ENCODE measurements around the gene GCK. TPM values are rescaled to one million over a fixed set of nuclear protein-coding genes. Genes with fewer than 3 reads are reported as not detected.

GCK gene
- polyA plus RNA-seq, 1 of the 3 experiments (the other 2 are of a cell fraction) = 1.6 TPM

- H3K4me2 ChIP-seq = no peak overlapping the region
- no peak for DNase-seq
- no peaks in the 10 kb centered on the region for H3K36me3 ChIP-seq (replicated peaks in 1 of 2; ENCODE audit: control insufficient read depth in 1 of 2, insufficient read depth in 2 of 2, low read length in 1 of 2)
- TF ChIP-seq EZH2phosphoT487 (IDR thresholded peaks at IDR 0.05; ENCODE audit: borderline replicate concordance, low read depth) (no peak), JUND (IDR thresholded peaks at IDR 0.05) (no peak), NFIC (IDR thresholded peaks at IDR 0.05; ENCODE audit: borderline replicate concordance) (no peak), ELF1 (IDR thresholded peaks at IDR 0.05) (no peak), REST (IDR thresholded peaks at IDR 0.05; ENCODE audit: low read depth, low read length) (no peak), SIN3A (IDR thresholded peaks at IDR 0.05; ENCODE audit: borderline replicate concordance, low read depth, low read length) (no peak)
- peaks cover 0 to 20% of the 10 kb centered on the region in 2 experiments; a peak in 1 of 4 replicates for H3K4me1 ChIP-seq (ENCODE audit: control insufficient read depth in 1 of 2, insufficient read depth in 2 of 2, low read depth in 1 of 2, low read length in 1 of 2)
- 87% methylated on average over 7 of the region's 7 CpGs for WGBS (ENCODE audit: low lambda C conversion rate)
- H3K9me3 ChIP-seq = no peaks in the 10 kb centered on the region
- POLR2A ChIA-PET = no interaction called here
- H3K27ac ChIP-seq (ENCODE audit: low read depth in 2 of 2, low read length in 1 of 2) = no peak overlapping the region
- no peak overlapping the region for H2AFZ ChIP-seq (ENCODE audit: low read depth)
- H3K79me2 ChIP-seq (ENCODE audit: insufficient read depth) = no peaks in the 10 kb centered on the region
- CTCF ChIA-PET = interaction anchor here (0.8 to 2.8 kb wide), 2 partner anchors 11 to 158 kb away, joined by 3 to 19 read pairs; no protein-coding TSS in a partner anchor
- H3K9ac ChIP-seq = no peak overlapping the region
- H3F3A ChIP-seq (replicated peaks; ENCODE audit: insufficient read depth) = no peaks in the 10 kb centered on the region
- no peaks in the 10 kb centered on the region for H4K20me1 ChIP-seq (ENCODE audit: insufficient read depth)
- no peaks in the 10 kb centered on the region for H3K9me2 ChIP-seq
- no peak overlapping the region for H3K4me3 ChIP-seq (ENCODE audit: low read depth in 2 of 2, low read length in 1 of 2)
- no peaks in the 10 kb centered on the region for H3K27me3 ChIP-seq (ENCODE audit: insufficient read depth)
Observed at GRCh38 chr7:44230286-44230685, 41.0 kb upstream of the GCK start.

GRCh38 chr7:44229546-44230105 lies 40.4 kb upstream of the GCK start:
- H3K9ac ChIP-seq = no peak overlapping the region
- ChIA-PET CTCF (interaction anchor here (1.7 to 2.8 kb wide), 3 partner anchors 11 to 17 kb away, joined by 3 to 19 read pairs (median 9); no protein-coding TSS in a partner anchor), POLR2A (no interaction called here)
- no peak overlapping the region for H3K4me2 ChIP-seq
- no peaks in the 10 kb centered on the region for H3K79me2 ChIP-seq (ENCODE audit: insufficient read depth)
- H2AFZ ChIP-seq (ENCODE audit: low read depth) = no peak overlapping the region
- no peaks in the 10 kb centered on the region for H4K20me1 ChIP-seq (ENCODE audit: insufficient read depth)
- no peaks in the 10 kb centered on the region for H3K9me3 ChIP-seq
- no peak for DNase-seq
- no peaks in the 10 kb centered on the region for H3K36me3 ChIP-seq (replicated peaks in 1 of 2; ENCODE audit: control insufficient read depth in 1 of 2, insufficient read depth in 2 of 2, low read length in 1 of 2)
- no peaks in the 10 kb centered on the region for H3K27me3 ChIP-seq (ENCODE audit: insufficient read depth)
- H3K9me2 ChIP-seq = no peaks in the 10 kb centered on the region
- TF ChIP-seq TCF12 (IDR thresholded peaks at IDR 0.05) = no peak
- TF ChIP-seq SIN3A (IDR thresholded peaks at IDR 0.05; ENCODE audit: borderline replicate concordance, low read depth, low read length) = no peak
- TF ChIP-seq USF1 (IDR thresholded peaks at IDR 0.05; ENCODE audit: borderline replicate concordance, low read depth) = no peak
- no peak for TF ChIP-seq CTCF (IDR thresholded peaks at IDR 0.05)
- no peak for TF ChIP-seq FOSL2 (IDR thresholded peaks at IDR 0.05; ENCODE audit: borderline replicate concordance, low read depth)
- H3F3A ChIP-seq (replicated peaks; ENCODE audit: insufficient read depth) = no peaks in the 10 kb centered on the region
- H3K4me1 ChIP-seq (ENCODE audit: control insufficient read depth in 1 of 2, insufficient read depth in 2 of 2, low read depth in 1 of 2, low read length in 1 of 2) = peaks cover 0 to 20% of the 10 kb centered on the region in 2 experiments; a peak in 1 of 4 replicates
- no peak overlapping the region for H3K4me3 ChIP-seq (ENCODE audit: low read depth in 2 of 2, low read length in 1 of 2)
- WGBS (ENCODE audit: low lambda C conversion rate) = 60% methylated on average over 6 of the region's 11 CpGs
- H3K27ac ChIP-seq (ENCODE audit: low read depth in 2 of 2, low read length in 1 of 2) = no peak overlapping the region

Measured in SK-N-SH (cell line).